GM13976 (cell line): ENCODE measurements around the gene SLC35F2.

Experiments used
- DNase-seq: peaks from one replicate; pipeline ENCODE4 v3.0.0; 2012; ENCODE audit warnings: low spot score
- CTCF ChIP-seq: IDR thresholded peaks from 2 replicates; pipeline ENCODE4 v1.5.1; 2012; ENCODE audit warnings: borderline replicate concordance, mild to moderate bottlenecking; ENCODE audit not compliant: insufficient read depth; ENCODE audit errors: extremely low read depth, missing control alignments, control extremely low read depth
- in situ Hi-C: fragments of 300-500 bp; cut with MboI; formaldehyde crosslinking; loops from one replicate; pipeline ENCODE4 v1.12.0; 2022; ENCODE audit warnings: low sequenced_read_pairs, mixed read lengths, inconsistent platforms; ENCODE audit not compliant: unreplicated experiment

Gene SLC35F2

GRCh38 chr11:107750313-107750712 is 108.3 kb downstream of the SLC35F2 start:
- no peak for TF ChIP-seq CTCF
- in situ Hi-C loops, result no loop called here
- DNase-seq, result no peak

- no peak for TF ChIP-seq CTCF
- no peak for DNase-seq
- in situ Hi-C loops, result no loop called here
These were observed 111.0 kb downstream of the SLC35F2 start for GRCh38 chr11:107747622-107748021.

- in situ Hi-C loops, result no loop called here
- no peak for TF ChIP-seq CTCF
- no peak for DNase-seq
These were observed 113.9 kb downstream of the SLC35F2 start for GRCh38 chr11:107744736-107745135.

GRCh38 chr11:107743191-107743590 is 115.4 kb downstream of the SLC35F2 start:
- DNase-seq, result no peak
- in situ Hi-C loops, result no loop called here

GRCh38 chr11:107741044-107741823 is 117.4 kb downstream of the SLC35F2 start:
- in situ Hi-C loops, result no loop called here
- peak; percentile 68 for DNase-seq
- TF ChIP-seq CTCF, result peak; percentile 70

More at GRCh38 chr11:107743191-107743590, 115.4 kb downstream of the SLC35F2 start:
- TF ChIP-seq CTCF, result no peak
